B cell (primary cell): ENCODE data around the gene CMIP. TPM values are rescaled to one million over a fixed set of nuclear protein-coding genes. Genes with fewer than 3 reads are reported as not detected.

ENCODE experiments used
- ATAC-seq: fragments of 200-7000 bp; cut with Tn5 transposase; one replicate; pipeline ENCODE4 v1.10.0; 2021; ENCODE audit warnings: low read depth, mild to moderate bottlenecking, moderate number of reproducible peaks, moderate library complexity
- CTCF ChIA-PET: fragments of 350-600 bp; sonication (Branson Sonifier 250); formaldehyde crosslinking; loops from one replicate; lab custom pipeline; 2021; ENCODE audit warnings: antibody characterized with exemption, inconsistent platforms; lab: Charles Lee
- POLR2A ChIA-PET: fragments of 350-600 bp; sonication (Branson Sonifier 250); formaldehyde crosslinking; loops from one replicate; lab custom pipeline; 2021; ENCODE audit warnings: antibody characterized with exemption; lab: Charles Lee
- DNase-seq: peaks from one replicate; pipeline ENCODE4 v3.0.0; 2013
- H2AFZ ChIP-seq: 2 replicates; pipeline ENCODE4 v1.6.1; 2012; ENCODE audit warnings: mild to moderate bottlenecking, low read depth, low read length; ENCODE audit not compliant: insufficient read depth, poor library complexity, severe bottlenecking
- H3K27ac ChIP-seq, 2 donors: 1 replicate in 1 of 2; 2 replicates in 1 of 2; pipeline ENCODE4 v1.5.1; 2012 to 2013; ENCODE audit warnings: low read length in 2 of 2, mild to moderate bottlenecking in 2 of 2, moderate library complexity in 1 of 2
- H3K27me3 ChIP-seq, 4 experiments: fragments of 200-600 bp in 1 of 4; sonication (generic) in 1 of 4; replicated peaks in 1 of 4; 1 replicate in 2 of 4; 2 replicates in 2 of 4; pipeline versions ENCODE4 v1.6.1 to v1.7.0; 2013 to 2016; ENCODE audit warnings: low read length in 3 of 4, mild to moderate bottlenecking in 2 of 4, mixed read lengths in 1 of 4, moderate library complexity in 1 of 4; ENCODE audit not compliant: insufficient read depth in 4 of 4, control insufficient read depth in 3 of 4; ENCODE audit errors: control extremely low read depth in 1 of 4
- H3K36me3 ChIP-seq, 2 experiments: replicated peaks in 1 of 2; 1 replicate in 1 of 2; 2 replicates in 1 of 2; pipeline versions ENCODE4 v1.6.1 to v1.7.1; 2013; ENCODE audit warnings: low read length in 1 of 2; ENCODE audit not compliant: insufficient read depth in 2 of 2, control insufficient read depth in 1 of 2; ENCODE audit errors: control extremely low read depth in 1 of 2, extremely low read depth in 1 of 2
- H3K4me1 ChIP-seq, 2 donors: fragments of 200-600 bp in 1 of 2; sonication (generic) in 1 of 2; 1 replicate in 1 of 2; 2 replicates in 1 of 2; pipeline versions ENCODE4 v1.5.1 to v1.6.1; 2013 to 2017; ENCODE audit warnings: low read length in 2 of 2; ENCODE audit not compliant: control insufficient read depth in 2 of 2, insufficient read depth in 2 of 2
- H3K4me2 ChIP-seq: replicated peaks from 2 replicates; pipeline ENCODE3; 2012; ENCODE audit warnings: mild to moderate bottlenecking, low read depth, low read length; ENCODE audit not compliant: poor library complexity, severe bottlenecking
- H3K4me3 ChIP-seq, 5 experiments: fragments of 200-600 bp in 1 of 5; sonication (generic) in 1 of 5; 1 replicate in 3 of 5; 2 replicates in 2 of 5; pipeline versions ENCODE4 v1.5.1 to v1.7.0; 2011 to 2016; ENCODE audit warnings: low read length in 4 of 5, mild to moderate bottlenecking in 4 of 5, low read depth in 2 of 5, control low read depth in 1 of 5, moderate library complexity in 1 of 5; ENCODE audit not compliant: insufficient read depth in 1 of 5; ENCODE audit errors: control extremely low read depth in 1 of 5, extremely low read depth in 1 of 5
- H3K79me2 ChIP-seq: fragments of 200-600 bp; sonication (generic); one replicate; pipeline ENCODE4 v1.6.0; 2016; ENCODE audit warnings: low read length; ENCODE audit not compliant: control insufficient read depth, insufficient read depth
- H3K9ac ChIP-seq: fragments of 200-600 bp; sonication (generic); 2 replicates; pipeline ENCODE4 v1.6.1; 2017; ENCODE audit warnings: mild to moderate bottlenecking, low read length, moderate library complexity
- H3K9me3 ChIP-seq, 3 donors: one replicate each; pipeline versions ENCODE4 v1.6.1 to v1.7.1; 2013; ENCODE audit warnings: low read length in 2 of 3; ENCODE audit not compliant: control insufficient read depth in 2 of 3, insufficient read depth in 1 of 3; ENCODE audit errors: control extremely low read depth in 1 of 3
- H4K20me1 ChIP-seq: 2 replicates; pipeline ENCODE4 v1.6.0; 2012; ENCODE audit warnings: mild to moderate bottlenecking, low read length; ENCODE audit not compliant: insufficient read depth, control insufficient read depth, poor library complexity, severe bottlenecking
- H3K27ac Mint-ChIP-seq: one replicate; pipeline ENCODE4 v1.8.0; 2021; ENCODE audit warnings: mixed read lengths
- H3K27me3 Mint-ChIP-seq: one replicate; pipeline ENCODE4 v1.8.0; 2021; ENCODE audit warnings: mixed read lengths
- H3K4me1 Mint-ChIP-seq: one replicate; pipeline ENCODE4 v1.8.0; 2021; ENCODE audit warnings: mixed read lengths
- H3K4me3 Mint-ChIP-seq: one replicate; pipeline ENCODE4 v1.8.0; 2021; ENCODE audit warnings: mixed read lengths
- H3K9me3 Mint-ChIP-seq: one replicate; pipeline ENCODE4 v1.8.0; 2022; ENCODE audit warnings: mixed read lengths; ENCODE audit not compliant: insufficient read depth
- CTCF ChIP-seq: fragments of 200-600 bp; IDR thresholded peaks from one replicate; pipeline ENCODE4 v1.8.0; 2022; ENCODE audit warnings: antibody characterized with exemption, mild to moderate bottlenecking
- EZH2 ChIP-seq: IDR thresholded peaks from 2 replicates; pipeline ENCODE4 v1.6.1; 2012; ENCODE audit warnings: borderline replicate concordance, low read depth, mild to moderate bottlenecking, moderate library complexity, low read length; ENCODE audit not compliant: insufficient read depth, poor library complexity, severe bottlenecking
- WGBS: methylation state at CpG from one replicate; pipeline ENCODE4 v1.1.5; 2013; ENCODE audit warnings: missing lambda C conversion rate; ENCODE audit not compliant: insufficient coverage; 5-methylcytosine and 5-hydroxymethylcytosine counted together
- intact Hi-C: fragments of 100-400 bp; cut with micrococcal nuclease; formaldehyde crosslinking; loops from one replicate; pipeline ENCODE4 v1.10.0; 2022
- polyA plus RNA-seq: library from polyadenylated mRNA; depleted of rRNA; stranded (reverse); fragments of >200 nt; gene quantifications from 2 replicates; pipeline ENCODE4 v1.2.3, GENCODE V29; 2012
- total RNA-seq, 2 donors: library from RNA; stranded (reverse); fragments of 120-200 nt in 1 of 2; gene quantifications; 1 replicate in 1 of 2; 2 replicates in 1 of 2; pipeline versions ENCODE4 v1.2.3 to v1.2.4, GENCODE V29; 2013 to 2022

Gene CMIP
- total and polyA plus RNA-seq, 2 donors (not counting 1 experiment from before 2014, with no cell fraction given): 27.1 to 155 TPM

- peak overlapping the region; percentile 55 for H3K4me3 Mint-ChIP-seq
- peak overlapping the region; percentile 90 for H3K27ac Mint-ChIP-seq
- peak overlapping the region; percentile 60 for H3K4me2 ChIP-seq
- ATAC-seq: no peak
- H3K27me3 Mint-ChIP-seq: no peaks in the 10 kb centered on the region
- peaks cover 81% of the 10 kb centered on the region for H3K79me2 ChIP-seq
- TF ChIP-seq EZH2: no peak
- no peak for TF ChIP-seq CTCF
- no peaks in the 10 kb centered on the region for H3K9me3 ChIP-seq
- no peaks in the 10 kb centered on the region for H3K9me3 Mint-ChIP-seq
- H3K4me1 ChIP-seq: peaks cover 55 to 67% of the 10 kb centered on the region in 2 donors
- H3K27ac ChIP-seq: peak overlapping the region; percentile 40 to 64
- 7% methylated on average over 2 of the region's 7 CpGs for WGBS
- intact Hi-C loops: no loop called here
- peak overlapping the region; percentile 40 for H2AFZ ChIP-seq
- H3K9ac ChIP-seq: peak overlapping the region; percentile 4
- peak; percentile 42 for DNase-seq
- peaks cover 62% of the 10 kb centered on the region for H3K4me1 Mint-ChIP-seq
- POLR2A ChIA-PET: interaction anchor here (0.6 to 1.4 kb wide), 2 partner anchors 10 to 643 kb away, joined by 3 read pairs; no protein-coding TSS in a partner anchor
- H3K27me3 ChIP-seq: no peaks in the 10 kb centered on the region
- H3K4me3 ChIP-seq: peak overlapping the region in 1 of 5 experiments; percentile 1
- peaks cover 0 to 1% of the 10 kb centered on the region in 2 experiments for H3K36me3 ChIP-seq
- no peaks in the 10 kb centered on the region for H4K20me1 ChIP-seq
- CTCF ChIA-PET: interaction anchor here (1.0 to 2.6 kb wide), 8 partner anchors 9 to 146 kb away, joined by 3 to 11 read pairs (median 6); no protein-coding TSS in a partner anchor
Measured at GRCh38 chr16:81748476-81749198, 304.0 kb downstream of the CMIP start.
